Colonic mucosa (tissue), 4 donors: ENCODE data around the gene CADPS. TPM values are rescaled to one million over a fixed set of nuclear protein-coding genes. Genes with fewer than 3 reads are reported as not detected.

Experiments used
- DNase-seq: peaks from one replicate; pipeline ENCODE4 v3.0.0-alpha.2; 2020
- H3K27ac ChIP-seq: fragments of 200-600 bp; one replicate; pipeline ENCODE4 v1.8.0; 2021
- H3K27me3 ChIP-seq: fragments of 200-600 bp; one replicate; pipeline ENCODE4 v1.8.0; 2021
- H3K36me3 ChIP-seq: fragments of 200-600 bp; one replicate; pipeline ENCODE4 v1.8.0; 2021
- H3K4me1 ChIP-seq: fragments of 200-600 bp; one replicate; pipeline ENCODE4 v1.8.0; 2021; ENCODE audit warnings: mild to moderate bottlenecking
- H3K4me3 ChIP-seq: fragments of 200-600 bp; one replicate; pipeline ENCODE4 v1.8.0; 2021
- H3K9ac ChIP-seq, 2 donors: one replicate each; pipeline ENCODE4 v1.7.0; 2013; ENCODE audit warnings: control low read depth in 2 of 2, low read depth in 2 of 2, low read length in 2 of 2
- H3K9me3 ChIP-seq: fragments of 200-600 bp; one replicate; pipeline ENCODE4 v1.8.0; 2021
- CTCF ChIP-seq: fragments of 200-600 bp; IDR thresholded peaks from one replicate; pipeline ENCODE4 v1.8.0; 2022; ENCODE audit warnings: antibody characterized with exemption, mild to moderate bottlenecking
- intact Hi-C: fragments of 100-400 bp; cut with DNase I; formaldehyde crosslinking; loops from one replicate; pipeline ENCODE4 v1.14.1; 2022
- total RNA-seq, 2 donors: library from RNA; stranded (reverse); fragmentation: NEBNext Ultra II Directional in 1 of 2; extraction: Animal tissue kit (Norgen Biotek cat#: 25700) in 1 of 2; gene quantifications; one replicate each; pipeline ENCODE4 v1.2.1, GENCODE V29; 2021
- donor health status: healthy.
- donor health status: DM: no; HTN: no; CAD: no.
- donor health status: DM: no; HTN: no; CAD: no.

The CADPS gene
- total RNA-seq, 2 donors from 2014 or later, result 2.9 to 6.1 TPM

- no peak for TF ChIP-seq CTCF
- no peak overlapping the region for H3K27ac ChIP-seq
These were observed 70.1 kb downstream of the CADPS start for GRCh38 chr3:62805106-62805505.

DNA sequence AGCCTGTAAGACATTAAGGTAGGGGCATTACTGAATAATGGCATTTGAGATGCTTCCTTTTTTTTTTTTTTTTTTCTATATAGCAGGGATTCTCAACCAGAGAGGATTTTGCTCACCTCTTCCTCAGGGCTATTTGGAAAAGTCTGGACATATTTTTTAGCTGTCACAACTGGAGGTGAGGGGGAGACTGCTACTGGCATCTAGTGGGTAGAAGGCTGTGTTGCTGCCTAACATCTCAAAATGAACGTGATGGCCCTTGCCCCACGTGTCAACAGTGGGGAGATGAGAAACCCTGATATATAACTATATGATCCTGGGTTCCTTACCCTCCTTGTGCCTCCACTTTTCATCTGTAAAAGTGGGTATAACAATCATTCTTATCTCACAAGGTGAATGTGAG is 71.9 kb downstream of the CADPS start:
- no peaks in the 10 kb centered on the region for H3K27me3 ChIP-seq
- no peaks in the 10 kb centered on the region for H3K36me3 ChIP-seq
- no peaks in the 10 kb centered on the region for H3K9me3 ChIP-seq
- H3K27ac ChIP-seq, result no peak overlapping the region
- intact Hi-C loops, result no loop called here
- no peaks in the 10 kb centered on the region for H3K4me1 ChIP-seq
- no peak for DNase-seq
- H3K9ac ChIP-seq, result no peak overlapping the region
- H3K4me3 ChIP-seq, result no peak overlapping the region
- TF ChIP-seq CTCF, result no peak

More at GRCh38 chr3:62805106-62805505, 70.1 kb downstream of the CADPS start:
- Histone ChIP-seq H3K4me1 (no peaks in the 10 kb centered on the region), H3K9me3 (no peaks in the 10 kb centered on the region), H3K36me3 (no peaks in the 10 kb centered on the region), H3K9ac (no peak overlapping the region), H3K4me3 (no peak overlapping the region), H3K27me3 (no peaks in the 10 kb centered on the region)
- DNase-seq, result no peak
- intact Hi-C loops, result no loop called here

DNA sequence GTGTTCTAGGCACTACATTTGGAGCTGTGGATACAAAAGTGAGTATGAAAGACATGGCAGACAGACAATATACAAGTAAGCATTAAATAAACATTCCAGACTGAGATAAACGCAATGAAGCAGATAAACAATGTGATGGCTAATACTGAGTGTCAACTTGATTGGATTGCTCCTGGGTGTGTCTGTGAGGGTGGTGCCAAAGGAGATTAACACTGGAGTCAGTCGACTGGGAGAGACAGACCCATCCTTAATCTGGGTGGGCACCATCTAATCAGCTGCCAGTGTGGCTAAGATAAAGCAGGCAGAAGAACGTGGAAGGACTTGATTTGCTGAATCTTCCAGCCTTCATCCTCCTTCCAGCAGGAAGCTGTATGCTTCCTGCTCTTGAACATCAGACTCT is 77.2 kb downstream of the CADPS start:
- TF ChIP-seq CTCF, result no peak
- Histone ChIP-seq H3K36me3 (no peaks in the 10 kb centered on the region), H3K9me3 (no peaks in the 10 kb centered on the region), H3K4me3 (no peak overlapping the region), H3K27ac (no peak overlapping the region), H3K9ac (no peak overlapping the region), H3K4me1 (no peaks in the 10 kb centered on the region), H3K27me3 (no peaks in the 10 kb centered on the region)
- no peak for DNase-seq
- intact Hi-C loops, result no loop called here

DNA sequence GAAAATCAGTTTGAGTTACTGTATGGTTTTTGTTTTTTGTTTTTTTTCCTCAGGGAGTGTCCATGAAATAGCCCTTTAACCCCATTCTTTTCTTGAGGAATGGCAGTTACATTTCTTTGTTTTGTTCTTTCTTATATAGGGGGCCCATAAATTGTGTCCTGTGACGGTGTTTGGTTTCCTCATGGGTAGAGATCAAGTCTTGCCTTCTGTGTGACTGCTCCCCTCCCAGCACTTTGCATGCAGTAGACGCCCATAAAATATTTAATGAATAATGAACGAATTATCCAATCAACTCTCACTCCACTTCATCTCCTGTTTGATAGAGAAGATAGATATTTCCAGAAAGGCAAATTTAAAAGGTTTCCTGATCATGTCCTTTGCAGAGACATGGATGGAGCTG is 78.1 kb downstream of the CADPS start:
- no peak for DNase-seq
- no peak for TF ChIP-seq CTCF
- no peak overlapping the region for H3K27ac ChIP-seq

DNA sequence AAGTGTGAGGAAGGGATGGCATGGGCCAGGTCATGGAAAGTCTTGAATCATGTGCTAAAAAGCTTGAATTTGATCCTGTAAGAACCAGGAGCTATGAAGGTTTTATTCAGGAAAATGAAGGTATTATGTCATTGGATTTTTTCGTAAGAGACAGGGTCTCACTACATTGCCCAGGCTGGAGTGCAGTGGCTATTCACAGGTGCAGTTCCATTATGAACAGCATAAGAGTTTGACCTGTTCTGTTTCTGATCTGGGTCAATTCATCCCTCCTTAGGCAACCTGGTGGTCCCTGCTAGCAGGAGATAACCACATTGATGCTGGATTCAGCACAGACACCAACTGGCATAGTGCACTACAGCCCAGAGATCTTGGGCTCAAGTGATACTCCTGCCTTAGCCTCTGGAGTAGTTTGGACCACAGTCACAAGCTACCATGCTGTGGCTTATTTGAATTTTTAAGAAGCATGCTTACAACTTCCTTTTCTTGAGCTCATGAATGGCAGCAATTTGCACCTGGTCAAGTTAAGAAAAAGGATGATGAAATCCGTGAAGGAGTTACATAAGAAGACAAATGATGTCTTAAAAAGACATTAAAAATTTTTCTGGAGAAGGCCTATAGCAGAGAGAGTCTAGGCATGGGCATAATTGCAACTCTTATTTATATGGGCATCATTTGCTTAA is 79.1 kb downstream of the CADPS start:
- Histone ChIP-seq H3K9ac (no peak overlapping the region), H3K9me3 (no peaks in the 10 kb centered on the region), H3K36me3 (no peaks in the 10 kb centered on the region), H3K27me3 (no peaks in the 10 kb centered on the region), H3K4me3 (no peak overlapping the region), H3K4me1 (no peaks in the 10 kb centered on the region), H3K27ac (no peak overlapping the region)
- no peak for DNase-seq
- intact Hi-C loops, result no loop called here
- TF ChIP-seq CTCF, result no peak

More for the DNA sequence above, 78.1 kb downstream of the CADPS start:
- H3K27me3 ChIP-seq, result no peaks in the 10 kb centered on the region
- no peaks in the 10 kb centered on the region for H3K9me3 ChIP-seq
- H3K36me3 ChIP-seq, result no peaks in the 10 kb centered on the region
- H3K4me1 ChIP-seq, result no peaks in the 10 kb centered on the region
- no peak overlapping the region for H3K4me3 ChIP-seq
- intact Hi-C loops, result no loop called here
- no peak overlapping the region for H3K9ac ChIP-seq
